Activated CD4-positive, alpha-beta T cell treated with anti-CD3 and anti-CD28 coated beads, Interleukin-10, Interleukin-2, amounts not matched to agents 100 ng/mL and 50 ng/mL, durations not matched to agents 16 hours and 8 hours (primary cell): Measurements from ENCODE around the gene PSPC1.

Source experiments
- DNase-seq: peaks from one replicate; pipeline ENCODE4 v3.0.0-alpha.2; 2020

Gene PSPC1

GRCh38 chr13:19670147-19670546, 112.6 kb downstream of the PSPC1 start:
- DNase-seq = no peak

GRCh38 chr13:19668778-19669177, 114.0 kb downstream of the PSPC1 start:
- DNase-seq = no peak

GRCh38 chr13:19665427-19665859, 117.3 kb downstream of the PSPC1 start:
- no peak for DNase-seq

GRCh38 chr13:19664481-19665230, 118.1 kb downstream of the PSPC1 start:
- DNase-seq = no peak

- no peak for DNase-seq
Observed at GRCh38 chr13:19663416-19663979, 119.2 kb downstream of the PSPC1 start.

GRCh38 chr13:19661561-19661960, 121.2 kb downstream of the PSPC1 start:
- no peak for DNase-seq

- DNase-seq = no peak
Observed at GRCh38 chr13:19661126-19661525, 121.6 kb downstream of the PSPC1 start.

- no peak for DNase-seq
Observed at GRCh38 chr13:19658831-19659230, 123.9 kb downstream of the PSPC1 start.

- DNase-seq = no peak
Observed at GRCh38 chr13:19657872-19658591, 124.7 kb downstream of the PSPC1 start.
